GM10266 (cell line): Measurements from ENCODE around the gene AMMECR1L.
"Not testable (repeated sequence)": the region's sequence is repeated elsewhere in the genome, so short reads cannot be mapped to it uniquely, and the experiment has no call there.

Source experiments
- DNase-seq: peaks from one replicate; pipeline ENCODE4 v3.0.0; 2012; ENCODE audit errors: extremely low spot score
- CTCF ChIP-seq: IDR thresholded peaks from 2 replicates; pipeline ENCODE4 v1.5.1; 2012; ENCODE audit warnings: mild to moderate bottlenecking, low read depth; ENCODE audit not compliant: control insufficient read depth, insufficient read depth; ENCODE audit errors: missing control alignments

The AMMECR1L gene

GRCh38 chr2:127893494-127893893 is 7.7 kb upstream of the AMMECR1L start:
- TF ChIP-seq CTCF, result no peak
- DNase-seq, result no peak

- no peak for DNase-seq
- TF ChIP-seq CTCF, result no peak
Measured at GRCh38 chr2:127893033-127893432, 7.3 kb upstream of the AMMECR1L start.

GRCh38 chr2:127891811-127892210 is 6.1 kb upstream of the AMMECR1L start:
- DNase-seq, result no peak
- TF ChIP-seq CTCF, result no peak

- DNase-seq, result not testable (repeated sequence)
Measured at GRCh38 chr2:127890756-127891155, 5.0 kb upstream of the AMMECR1L start.

- DNase-seq, result no peak
- TF ChIP-seq CTCF, result no peak
Measured at GRCh38 chr2:127888772-127889171, 3.0 kb upstream of the AMMECR1L start.

GRCh38 chr2:127887776-127888130 is 2.0 kb upstream of the AMMECR1L start:
- TF ChIP-seq CTCF, result no peak
- no peak for DNase-seq

- DNase-seq, result no peak
- no peak for TF ChIP-seq CTCF
Measured at GRCh38 chr2:127887082-127887775, 1.5 kb upstream of the AMMECR1L start.

GRCh38 chr2:127886593-127886935 is 808 bp upstream of the AMMECR1L start:
- not testable (repeated sequence) for DNase-seq
